ENCODE data around the gene CRK.

GRCh38 chr17:1482680-1483079 is 26.6 kb upstream of the CRK start:
- no peak for TF ChIP-seq CTCF (IDR thresholded peaks at IDR 0.05)
- TF ChIP-seq POLR2A (IDR thresholded peaks at IDR 0.05) = no peak
- TF ChIP-seq EP300 (IDR thresholded peaks at IDR 0.05) = no peak
- TF ChIP-seq POLR2AphosphoS5 (IDR thresholded peaks at IDR 0.05) = no peak

Measured in gastroesophageal sphincter (tissue), 3 donors.